ENCODE measurements around the gene SH3PXD2A. TPM values are rescaled to one million over a fixed set of nuclear protein-coding genes. Genes with fewer than 3 reads are reported as not detected.

Gene SH3PXD2A
- total RNA-seq, 2 donors from 2014 or later: 14.6 to 18.2 TPM

- Histone ChIP-seq H3K4me1 (no peaks in the 10 kb centered on the region), H3K36me3 (no peaks in the 10 kb centered on the region), H3K27ac (no peak overlapping the region), H3K27me3 (no peaks in the 10 kb centered on the region), H3K9me3 (no peaks in the 10 kb centered on the region), H3K4me3 (no peak overlapping the region)
- no peak for DNase-seq (ENCODE audit: low spot score)
- TF ChIP-seq CTCF (IDR thresholded peaks at IDR 0.05): no peak
Measured at GRCh38 chr10:103566536-103566935, 288.8 kb downstream of the SH3PXD2A start.

GRCh38 chr10:103564776-103565520, 290.4 kb downstream of the SH3PXD2A start:
- Histone ChIP-seq H3K4me3 (no peak overlapping the region), H3K27me3 (no peaks in the 10 kb centered on the region), H3K4me1 (no peaks in the 10 kb centered on the region), H3K9me3 (no peaks in the 10 kb centered on the region), H3K27ac (no peak overlapping the region), H3K36me3 (no peaks in the 10 kb centered on the region)
- TF ChIP-seq CTCF (IDR thresholded peaks at IDR 0.05): peak; percentile 23 to 60
- DNase-seq (ENCODE audit: low spot score): no peak

DNA sequence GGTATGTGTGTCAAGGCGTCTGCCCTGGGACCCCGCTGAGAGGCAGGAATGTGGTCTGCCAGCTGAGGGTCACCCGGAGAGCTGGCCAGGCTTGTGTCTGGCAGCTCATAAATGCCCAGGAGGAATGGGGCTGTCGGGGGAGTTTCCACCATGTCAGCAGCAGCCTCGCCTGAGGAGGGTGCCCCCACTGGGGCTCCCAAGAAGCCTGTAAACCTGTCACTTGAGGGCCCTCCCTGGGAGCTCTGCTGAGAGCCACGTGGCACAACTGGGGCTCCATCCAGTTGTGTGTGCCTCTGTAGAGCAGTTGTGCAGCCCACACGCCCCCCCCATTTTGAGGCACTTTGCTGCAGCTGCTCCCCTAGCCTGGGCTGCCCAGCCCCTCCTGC, 291.3 kb downstream of the SH3PXD2A start:
- Histone ChIP-seq H3K27me3 (no peaks in the 10 kb centered on the region), H3K4me3 (no peak overlapping the region), H3K36me3 (no peaks in the 10 kb centered on the region), H3K27ac (no peak overlapping the region), H3K9me3 (no peaks in the 10 kb centered on the region), H3K4me1 (no peaks in the 10 kb centered on the region)
- no peak for DNase-seq (ENCODE audit: low spot score)
- TF ChIP-seq CTCF (IDR thresholded peaks at IDR 0.05): no peak

DNA sequence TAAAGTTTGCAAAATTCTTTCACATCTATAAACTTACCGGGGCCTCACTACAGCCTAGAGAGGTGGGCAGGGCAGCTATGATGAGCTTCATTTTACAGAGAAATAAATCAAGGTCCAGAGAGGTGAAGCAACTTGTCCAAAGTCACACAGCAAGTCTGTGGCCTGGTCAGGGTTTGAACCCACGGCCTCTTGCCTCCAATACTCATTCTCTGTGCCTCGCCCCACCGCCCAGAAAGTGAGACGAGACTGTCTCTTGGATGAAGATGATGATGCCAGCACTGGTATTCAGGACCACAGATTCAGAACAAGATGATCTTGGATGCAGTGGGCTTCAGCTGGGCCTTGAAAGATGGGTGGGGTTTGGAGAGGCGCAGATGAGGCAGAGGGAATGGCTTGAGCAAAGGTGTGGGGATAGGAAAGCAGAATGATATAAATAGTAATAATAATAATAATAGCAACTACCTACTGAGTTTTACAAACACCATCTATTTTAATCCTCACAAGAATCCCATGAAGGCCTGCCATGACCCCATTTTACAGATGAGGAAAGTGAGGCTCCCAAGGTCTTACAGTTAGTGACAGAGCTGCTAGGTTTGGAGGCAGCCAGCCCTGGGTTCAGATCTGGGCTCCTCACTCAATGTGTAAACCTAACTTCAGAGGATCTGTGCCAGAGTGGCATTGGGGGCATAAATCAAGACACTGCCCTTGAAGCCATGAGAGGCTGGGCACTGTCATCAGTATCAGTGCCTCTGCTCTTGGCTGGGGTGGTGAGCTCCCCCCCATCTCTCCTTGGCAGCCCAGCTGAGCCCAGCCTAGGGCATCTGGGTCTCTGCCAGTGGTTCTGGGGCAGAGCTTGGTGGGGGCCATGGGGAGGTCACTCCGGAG, 291.9 kb downstream of the SH3PXD2A start:
- Histone ChIP-seq H3K4me3 (no peak overlapping the region), H3K27ac (no peak overlapping the region), H3K27me3 (no peaks in the 10 kb centered on the region), H3K36me3 (no peaks in the 10 kb centered on the region), H3K4me1 (no peaks in the 10 kb centered on the region), H3K9me3 (no peaks in the 10 kb centered on the region)
- TF ChIP-seq CTCF (IDR thresholded peaks at IDR 0.05): no peak
- no peak for DNase-seq (ENCODE audit: low spot score)

- Histone ChIP-seq H3K27me3 (no peaks in the 10 kb centered on the region), H3K9me3 (no peaks in the 10 kb centered on the region), H3K4me1 (no peaks in the 10 kb centered on the region), H3K4me3 (no peak overlapping the region), H3K27ac (no peak overlapping the region), H3K36me3 (no peaks in the 10 kb centered on the region)
- TF ChIP-seq CTCF (IDR thresholded peaks at IDR 0.05): no peak
- no peak for DNase-seq (ENCODE audit: low spot score)
Measured at GRCh38 chr10:103562383-103562782, 293.0 kb downstream of the SH3PXD2A start.

Measured in right atrium auricular region (tissue), 2 donors.